K562 treated with DMSO at 1 percent for 4 hours (cell line): ENCODE measurements around the gene IL17RB. TPM values are rescaled to one million over a fixed set of nuclear protein-coding genes. Genes with fewer than 3 reads are reported as not detected.

Source experiments
- total RNA-seq: library from RNA; unstranded; fragments of 300-600 nt; gene quantifications from 2 replicates; pipeline ENCODE4 v1.2.3, GENCODE V29; 2022; ENCODE audit not compliant: insufficient read depth

IL17RB gene
- total RNA-seq: 0.47 TPM in 1 of 2 replicates, not detected in the other

GRCh38 chr3:53846134-53846850, at the start of gene IL17RB, which contains the start of gene CHDH:
Gene IL17RB (plus strand): TSS chr3:53846568. CDS start chr3:53846589, 21 bp downstream.
Gene CHDH (minus strand): TSS chr3:53846419. CDS start chr3:53824008, 22,411 bp downstream.

GRCh38 chr3:53881691-53882593, 35.6 kb downstream of the IL17RB start, which contains the start of gene ACTR8:
Gene ACTR8 (minus strand): TSS chr3:53882152. CDS start chr3:53882101, 51 bp downstream.

GRCh38 chr3:53891497-53892285, 45.3 kb downstream of the IL17RB start, which contains the start of gene SELENOK:
Gene SELENOK (minus strand): TSS chr3:53891859.

Other genes starting within 250 kb of the IL17RB start
- gene CHDH, start 149 bp upstream of the IL17RB start, total RNA-seq: 0.07 and 0.25 TPM in 2 replicates
- gene ACTR8, start 35.6 kb downstream of the IL17RB start, total RNA-seq: 6.1 and 6.9 TPM in 2 replicates
- gene SELENOK, start 45.3 kb downstream of the IL17RB start, total RNA-seq: 40.0 and 44.6 TPM in 2 replicates